ENCODE measurements around the gene SPIN2A.
A peak's percentile ranks its signal among the peaks of the same experiment; 100 is the strongest.
"Not testable (repeated sequence)": the region's sequence is repeated elsewhere in the genome, so short reads cannot be mapped to it uniquely, and the experiment has no call there.

SPIN2A gene

GRCh38 chrX:57137073-57137472 is at the start of gene SPIN2A:
SPIN2A (minus strand) TSS chrX:57137397; CDS start chrX:57136597, 800 bp downstream.
- DNase-seq, result peak; percentile 39

- no peak for DNase-seq
These were observed 41.4 kb upstream of the SPIN2A start for GRCh38 chrX:57178605-57179004.

GRCh38 chrX:57177070-57177469 is 39.9 kb upstream of the SPIN2A start:
- no peak for DNase-seq

- DNase-seq, result no peak
These were observed 35.3 kb upstream of the SPIN2A start for GRCh38 chrX:57172544-57172943.

DNA sequence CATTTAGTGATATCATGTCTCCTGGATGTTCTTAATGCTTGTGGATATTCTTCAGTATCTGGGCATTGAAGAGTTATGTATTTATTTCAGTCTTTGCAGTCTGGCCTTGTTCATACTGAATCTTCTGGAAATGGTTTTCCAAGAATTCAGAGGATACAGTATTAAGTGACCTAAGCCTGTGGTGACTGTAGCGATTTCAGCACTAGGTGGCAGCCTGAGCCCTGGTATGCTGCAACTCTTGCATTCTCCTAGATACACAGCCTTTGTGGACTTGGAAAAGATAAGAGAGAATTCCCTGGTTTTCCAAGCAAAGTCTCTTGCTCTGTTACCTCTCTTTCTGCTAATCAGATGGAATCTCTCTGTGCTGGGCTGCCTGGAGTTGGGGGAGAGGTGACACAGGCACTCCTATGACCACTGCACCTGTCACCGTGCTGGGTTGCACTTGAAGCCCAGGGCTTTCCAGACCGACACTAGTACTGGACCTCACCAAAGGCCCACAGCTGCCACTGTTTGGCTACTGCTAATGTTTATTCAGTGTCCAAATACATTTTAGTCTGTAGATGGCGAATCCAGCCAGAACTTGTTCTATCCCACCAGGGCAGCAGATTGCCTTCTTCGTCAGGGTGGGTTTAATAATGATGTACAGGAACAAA is 19.3 kb upstream of the SPIN2A start:
- DNase-seq, result peak; percentile 1

DNA sequence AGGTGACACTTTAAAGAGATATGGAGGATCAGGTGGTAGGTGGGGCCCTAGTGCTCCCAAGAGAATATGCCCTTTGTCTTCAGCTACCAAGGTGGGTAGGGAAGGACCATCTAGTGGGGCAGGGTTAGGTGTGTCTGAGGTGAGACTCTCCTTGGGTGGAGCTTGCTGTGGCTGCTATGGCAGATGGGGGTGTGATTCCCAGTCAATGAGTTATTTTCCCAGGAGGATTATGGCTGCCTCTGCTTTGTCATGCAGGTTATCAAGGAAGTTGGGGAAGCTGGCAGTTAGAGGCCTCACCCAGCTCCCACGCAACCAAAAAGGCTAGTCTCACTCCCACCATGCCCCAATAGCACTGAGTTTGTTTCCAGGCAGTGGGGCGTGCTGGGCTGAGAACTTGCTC is 18.0 kb upstream of the SPIN2A start:
- DNase-seq, result no peak

GRCh38 chrX:57152222-57152621 is 15.0 kb upstream of the SPIN2A start:
- DNase-seq, result not testable (repeated sequence)

- DNase-seq, result no peak
These were observed 1.5 kb upstream of the SPIN2A start for GRCh38 chrX:57138674-57139073.

DNA sequence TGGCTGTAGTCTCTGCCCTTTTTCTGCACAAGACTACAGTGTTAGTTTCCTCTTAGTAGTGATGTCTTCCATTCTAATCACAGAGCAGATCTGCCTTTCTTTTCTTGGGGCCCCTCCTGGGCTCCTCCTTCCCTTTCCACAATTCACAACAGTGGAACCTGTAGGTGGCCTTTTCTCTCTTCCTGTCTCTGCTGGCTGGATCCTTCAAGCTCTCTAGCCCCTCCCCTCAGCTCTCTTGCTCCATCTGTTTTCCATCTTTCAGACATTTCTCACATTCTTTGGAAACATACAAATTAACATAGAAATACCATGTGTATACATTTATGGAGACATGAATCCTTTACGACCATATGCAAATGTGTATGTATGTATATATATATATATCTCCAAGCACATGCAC is 304 bp upstream of the SPIN2A start:
- no peak for DNase-seq

GRCh38 chrX:57136589-57136988 is 608 bp downstream of the SPIN2A start:
- not testable (repeated sequence) for DNase-seq

GRCh38 chrX:57135287-57135686 is 1.9 kb downstream of the SPIN2A start:
- no peak for DNase-seq

- DNase-seq, result no peak
These were observed 2.5 kb downstream of the SPIN2A start for GRCh38 chrX:57134702-57135101.

GRCh38 chrX:57133706-57134105 is 3.5 kb downstream of the SPIN2A start:
- DNase-seq, result no peak

GRCh38 chrX:57133284-57133683 is 3.9 kb downstream of the SPIN2A start:
- not testable (repeated sequence) for DNase-seq

DNA sequence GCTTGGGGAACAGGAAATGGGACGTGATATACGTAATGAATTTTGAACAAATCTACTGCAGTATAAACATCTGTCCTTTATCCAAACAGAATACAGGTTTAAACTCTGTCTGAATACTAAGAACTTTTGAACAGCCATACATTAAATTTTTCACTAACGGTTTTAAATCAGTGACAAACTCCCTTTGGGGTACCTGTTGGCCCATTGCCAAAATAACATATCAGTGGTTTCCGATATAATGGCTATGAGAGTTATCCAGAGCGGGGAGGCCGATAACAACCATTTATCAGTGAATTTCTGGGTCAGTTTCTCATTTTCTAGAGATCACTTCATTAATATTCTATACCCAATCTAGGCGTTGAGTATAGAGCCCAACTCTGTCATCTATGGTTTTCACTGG is 5.2 kb downstream of the SPIN2A start:
- no peak for DNase-seq

DNA sequence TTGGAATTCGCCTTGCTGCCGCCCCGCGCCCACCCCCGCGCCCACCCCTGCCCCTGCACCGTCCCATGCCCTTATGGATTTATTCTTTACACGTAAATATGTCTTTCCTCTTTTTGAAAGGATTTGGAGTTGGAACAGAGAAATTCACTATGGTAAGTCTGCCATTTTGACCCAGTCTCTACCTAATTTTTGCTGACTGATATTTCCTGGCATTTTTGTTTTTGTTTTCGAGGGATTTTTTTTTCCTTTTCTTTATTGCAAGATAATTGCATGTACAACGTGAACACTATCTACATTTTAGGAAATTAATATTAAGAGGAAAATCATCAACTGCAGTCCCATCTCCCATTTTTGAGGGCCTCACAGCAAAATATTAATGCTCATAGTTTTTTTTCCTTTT is 15.4 kb downstream of the SPIN2A start:
- DNase-seq, result no peak

GRCh38 chrX:57121162-57121755 is 15.9 kb downstream of the SPIN2A start, which contains the start of gene SPIN2B:
SPIN2B (minus strand) TSS chrX:57121548.
- DNase-seq, result peak; percentile 66

DNA sequence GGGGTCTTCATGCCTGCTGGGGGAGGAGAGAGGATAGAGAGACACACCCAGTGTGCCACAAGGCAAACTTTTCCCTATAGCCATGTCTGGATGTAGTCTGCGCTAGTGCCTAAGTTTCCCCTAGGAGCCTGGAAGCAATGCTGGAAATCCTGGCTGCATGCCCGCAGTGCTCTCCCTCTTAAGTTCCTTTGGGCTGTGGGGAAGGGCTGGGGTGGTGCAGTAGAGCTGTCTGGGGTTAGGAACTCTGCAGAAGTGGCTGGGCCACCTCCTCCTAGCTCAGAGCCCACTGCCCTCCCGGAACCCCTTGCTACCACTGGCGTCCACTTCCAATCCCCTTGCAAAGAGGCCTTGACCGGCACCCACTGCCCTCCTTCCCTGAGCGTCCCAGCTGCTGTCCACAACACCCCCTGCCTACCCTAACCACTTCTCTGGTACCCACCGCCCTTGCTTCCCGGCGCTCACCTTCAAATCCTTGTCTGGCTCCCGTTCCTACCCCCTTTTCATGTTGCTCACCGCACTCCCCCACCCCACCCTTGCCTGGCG is 16.5 kb downstream of the SPIN2A start:
- DNase-seq, result not testable (repeated sequence)

GRCh38 chrX:57119416-57119815 is 17.8 kb downstream of the SPIN2A start:
- no peak for DNase-seq

DNA sequence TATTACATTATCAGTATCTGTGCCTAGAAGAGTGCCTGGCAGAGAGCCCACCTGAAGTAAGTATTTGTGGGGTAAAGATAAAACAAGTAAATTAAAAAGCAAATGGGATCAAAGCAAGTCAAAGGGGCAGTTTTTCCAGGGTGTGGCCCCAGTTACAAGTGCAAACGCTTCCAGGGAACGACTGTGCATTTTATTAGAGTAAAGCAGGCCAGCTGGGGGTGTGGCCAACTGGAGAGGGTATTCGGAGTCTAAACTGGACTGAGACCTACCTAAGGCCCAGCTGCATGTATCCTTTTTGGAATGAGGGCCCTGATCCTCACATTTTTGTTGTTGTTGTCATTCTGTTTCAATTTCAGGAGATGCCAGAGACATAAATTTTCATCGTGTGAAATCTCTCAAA is 19.6 kb downstream of the SPIN2A start:
- not testable (repeated sequence) for DNase-seq

- no peak for DNase-seq
These were observed 32.2 kb downstream of the SPIN2A start for GRCh38 chrX:57104921-57105398.

DNA sequence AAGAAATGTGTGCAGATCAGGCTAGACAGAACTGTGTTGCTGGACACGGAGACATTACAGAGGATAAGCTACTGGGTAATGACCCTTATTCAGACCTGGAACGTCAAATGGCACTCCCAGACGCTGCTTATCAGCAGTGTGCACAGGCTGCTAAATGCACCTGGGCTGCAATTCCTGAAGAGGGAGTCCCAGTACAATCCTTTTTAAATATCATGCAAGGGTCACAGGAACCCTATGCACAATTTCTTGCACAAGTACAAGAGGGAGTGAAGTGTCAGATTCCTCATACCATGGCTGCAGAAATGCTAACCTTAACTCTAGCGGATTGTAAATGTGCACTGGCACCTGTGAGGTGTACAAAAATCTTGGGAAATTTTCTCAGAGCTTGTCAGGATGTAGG is 32.8 kb downstream of the SPIN2A start:
- no peak for DNase-seq

DNA sequence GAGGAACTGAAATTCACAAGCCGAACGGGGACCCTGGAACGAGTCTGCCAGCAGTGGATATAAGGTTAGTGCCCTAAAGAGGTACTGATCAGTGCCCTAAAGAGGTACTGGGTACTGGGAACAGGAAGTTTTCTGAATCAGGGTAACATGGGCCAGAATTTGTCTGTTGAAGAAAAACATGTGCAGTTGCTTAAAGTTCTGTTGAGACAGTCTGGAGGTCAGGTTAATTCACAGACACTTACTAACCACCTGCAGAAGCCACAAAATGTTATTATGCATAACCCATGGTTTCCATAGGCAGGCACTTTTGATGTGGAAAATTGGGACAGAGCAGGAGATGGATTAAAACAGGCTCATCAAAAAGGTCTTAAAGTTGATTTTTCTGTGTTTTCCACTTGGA is 33.7 kb downstream of the SPIN2A start:
- no peak for DNase-seq

DNA sequence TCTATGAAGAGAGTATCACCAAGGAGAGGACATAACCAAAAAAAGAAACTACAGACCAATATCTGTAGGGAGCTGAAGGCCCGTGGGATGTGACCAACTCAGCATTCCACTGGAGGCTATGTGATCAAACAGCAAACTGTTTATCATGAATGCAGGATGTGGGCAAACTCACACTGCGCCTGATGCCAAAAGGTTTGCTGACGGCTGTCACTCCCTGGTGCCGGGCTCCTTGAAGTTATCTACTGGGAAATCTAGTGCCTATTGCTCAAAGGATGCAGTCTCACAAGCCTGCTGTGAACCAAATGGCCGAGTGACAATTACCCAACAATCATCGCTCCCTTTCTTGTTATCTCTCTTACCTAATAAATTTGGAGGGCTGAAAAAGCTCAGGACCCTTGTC is 34.3 kb downstream of the SPIN2A start:
- not testable (repeated sequence) for DNase-seq
